ENCODE data around the gene DHRS7.
A peak's percentile ranks its signal among the peaks of the same experiment; 100 is the strongest.

GRCh38 chr14:60164712-60165546 lies at the start of gene DHRS7:
- TF ChIP-seq EZH2 (IDR thresholded peaks at IDR 0.05; ENCODE audit: borderline replicate concordance, low read depth, low read length, severe bottlenecking) (no peak), CTCF (IDR thresholded peaks at IDR 0.05; ENCODE audit: borderline replicate concordance, extremely low read depth, low read length, poor library complexity, severe bottlenecking) (peak; percentile 69)
